Endometrium (tissue), 2 donors: Measurements from ENCODE around the gene ASB1.
"Not testable (repeated sequence)": the region's sequence is repeated elsewhere in the genome, so short reads cannot be mapped to it uniquely, and the experiment has no call there.

Experiments
- FAIRE-seq: peaks from 2 replicates; lab custom pipeline; 2012; peaks lifted over from hg19 to GRCh38; lab: Jason Lieb, UNC
- donor health status: control.
- donor health status: control.

Gene ASB1

DNA sequence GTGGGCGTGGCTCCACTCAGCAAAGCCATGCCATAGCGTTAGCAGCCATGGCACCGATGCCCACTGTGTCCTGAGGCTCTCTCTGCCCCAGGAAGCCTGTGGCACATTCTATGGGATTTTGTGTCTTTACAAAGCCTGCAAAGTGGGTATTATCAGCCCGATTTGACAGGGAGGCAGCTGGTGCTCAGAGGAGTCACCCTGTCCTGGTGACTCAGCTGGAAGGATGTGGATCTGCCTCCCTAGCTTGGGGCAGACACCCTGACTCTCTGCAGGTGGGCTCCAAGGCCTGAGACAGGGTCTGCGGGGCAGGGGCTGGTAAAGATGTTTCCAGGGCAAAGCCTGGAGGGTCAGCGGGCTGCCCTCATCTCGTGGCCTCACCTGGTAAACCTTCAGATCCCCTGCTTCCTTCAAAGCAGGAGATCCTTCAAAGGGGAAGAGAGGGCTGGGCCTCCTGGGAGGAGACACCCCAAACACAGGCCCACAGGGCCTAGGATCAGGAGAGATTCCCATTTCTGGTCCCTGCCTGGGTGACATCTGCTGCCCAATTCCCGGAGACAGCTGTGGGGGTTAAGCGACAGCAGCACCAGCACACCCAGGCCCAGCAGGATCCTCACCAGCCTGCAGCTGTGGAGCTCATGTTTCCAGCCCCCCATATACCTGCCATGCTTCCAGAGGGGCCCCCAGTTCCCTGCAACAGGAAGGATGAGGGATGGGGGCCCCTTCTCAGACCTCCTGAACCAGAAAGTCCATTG lies 3.0 kb upstream of the ASB1 start:
- no peak for FAIRE-seq

DNA sequence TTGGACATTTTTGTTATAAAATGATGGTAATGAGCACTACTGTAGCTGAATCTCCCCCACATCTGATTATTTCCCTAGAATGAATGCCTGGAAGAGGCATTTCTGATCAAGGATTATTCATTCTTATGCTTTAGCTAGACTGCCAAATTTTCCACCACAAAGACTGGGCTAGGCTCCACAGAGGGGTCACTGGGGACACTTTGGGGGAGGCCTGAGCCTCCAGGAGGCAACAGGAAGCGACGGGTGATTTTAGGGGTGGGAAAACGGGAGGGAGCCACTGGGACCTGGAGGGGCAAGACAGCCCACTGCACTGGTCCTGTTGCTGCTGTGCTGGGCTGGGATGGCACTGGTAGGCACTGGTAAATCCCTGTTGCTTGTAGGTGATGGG lies 2.4 kb upstream of the ASB1 start:
- no peak for FAIRE-seq

DNA sequence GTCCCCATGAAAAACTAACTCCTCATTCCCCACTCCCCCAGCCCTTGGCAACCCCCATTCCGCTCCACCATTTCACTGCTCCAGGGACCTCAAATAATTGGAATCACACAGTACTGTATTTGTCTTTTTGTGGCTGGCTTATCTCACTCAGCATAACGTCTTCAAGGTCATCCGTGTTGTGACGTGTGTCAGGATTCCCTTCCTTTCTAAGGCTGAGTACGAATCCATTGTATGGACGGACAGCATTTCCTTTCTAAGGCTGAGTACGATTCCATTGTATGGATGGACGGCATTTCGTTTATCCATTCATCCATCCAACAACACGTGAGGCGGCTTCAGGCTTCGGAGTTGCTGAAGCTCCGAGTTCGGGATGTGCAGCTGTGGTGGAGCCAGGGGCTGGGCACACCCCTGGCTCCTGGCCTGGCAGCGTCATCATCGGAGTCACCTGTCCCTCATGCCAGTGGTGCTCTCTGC lies 1.2 kb upstream of the ASB1 start:
- no peak for FAIRE-seq

DNA sequence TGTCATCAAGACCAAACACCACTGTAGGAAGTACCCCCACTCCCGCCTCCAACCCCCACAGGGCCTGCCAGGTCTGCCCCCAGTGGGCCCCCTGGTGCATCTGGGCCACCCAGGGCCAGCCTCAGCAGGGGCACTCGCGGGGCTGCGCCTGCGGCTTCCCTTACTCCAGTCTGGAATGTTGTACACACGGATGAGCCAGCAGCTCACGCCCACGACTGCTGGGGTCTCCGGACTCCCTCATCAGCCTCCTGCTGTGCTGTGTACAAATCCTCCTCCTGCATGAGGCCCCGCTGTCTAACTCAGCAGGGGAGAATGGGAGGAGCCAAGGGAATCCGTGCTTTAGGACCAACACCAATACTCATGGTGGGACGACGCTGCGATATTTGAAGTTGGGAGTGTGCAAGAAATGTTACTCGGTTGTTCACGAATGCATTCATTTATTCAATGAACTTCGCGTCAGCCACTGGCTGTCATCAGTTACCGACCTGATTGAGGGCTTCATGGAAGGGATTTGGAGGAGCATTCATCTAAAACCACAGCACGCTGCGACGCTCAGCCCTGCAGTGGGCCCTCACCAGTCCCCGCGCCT lies 654 bp upstream of the ASB1 start:
- FAIRE-seq, result no peak

DNA sequence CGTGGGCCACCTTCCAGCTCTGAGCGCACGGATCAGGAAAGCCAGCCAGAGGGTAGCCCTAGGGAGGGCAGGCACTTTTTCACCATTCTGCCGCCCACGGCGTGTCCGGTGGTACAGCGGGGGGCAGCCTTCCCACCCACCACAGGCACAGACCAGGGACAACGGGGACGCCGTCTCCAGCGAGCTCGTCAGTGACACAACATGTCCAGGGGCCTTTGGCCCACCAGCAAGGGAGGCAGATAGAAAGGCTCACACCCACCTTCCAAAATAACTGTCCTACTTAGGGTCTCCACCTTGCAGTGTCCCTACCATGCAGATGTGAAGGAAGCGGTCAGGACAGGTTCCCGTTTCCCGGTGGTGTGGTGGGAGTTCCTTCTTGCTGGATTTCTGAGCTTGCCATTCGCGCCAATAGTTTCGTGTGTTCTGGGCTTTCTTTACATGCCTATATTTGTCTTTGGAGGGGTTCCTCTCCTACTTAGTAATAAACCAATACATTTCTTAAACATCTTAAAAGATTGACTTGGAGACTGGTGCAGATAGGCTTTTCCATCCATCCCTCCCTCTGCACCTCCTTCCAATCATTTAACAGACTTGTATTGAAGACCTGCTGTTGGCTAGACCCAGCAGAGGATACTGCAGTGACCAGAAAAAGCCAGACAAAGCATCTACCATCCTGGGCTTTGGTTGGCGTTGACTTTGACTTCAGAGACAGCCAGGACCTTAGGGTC lies 872 bp downstream of the ASB1 start:
- FAIRE-seq, result no peak

DNA sequence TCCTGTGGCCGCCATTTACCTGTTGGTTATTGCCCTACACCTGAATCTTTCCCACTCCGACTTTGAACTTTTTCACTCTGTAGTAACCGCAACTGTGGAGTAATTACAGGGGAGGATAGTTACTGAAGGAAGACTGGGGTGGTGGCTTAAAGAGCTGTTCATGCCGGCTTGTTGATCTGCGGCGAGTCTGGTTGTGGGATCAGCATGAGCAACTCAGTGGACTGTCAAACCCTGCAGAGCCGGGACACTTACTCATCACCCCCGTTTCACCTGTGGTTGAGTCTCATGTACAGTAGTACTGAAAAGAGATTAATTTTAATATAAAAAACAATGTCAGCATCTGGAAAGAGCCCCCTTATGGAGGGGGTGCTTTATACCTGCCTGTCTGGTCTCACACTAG lies 2.1 kb downstream of the ASB1 start:
- no peak for FAIRE-seq

- no peak for FAIRE-seq
These were observed 4.1 kb downstream of the ASB1 start for GRCh38 chr2:238430781-238431180.

DNA sequence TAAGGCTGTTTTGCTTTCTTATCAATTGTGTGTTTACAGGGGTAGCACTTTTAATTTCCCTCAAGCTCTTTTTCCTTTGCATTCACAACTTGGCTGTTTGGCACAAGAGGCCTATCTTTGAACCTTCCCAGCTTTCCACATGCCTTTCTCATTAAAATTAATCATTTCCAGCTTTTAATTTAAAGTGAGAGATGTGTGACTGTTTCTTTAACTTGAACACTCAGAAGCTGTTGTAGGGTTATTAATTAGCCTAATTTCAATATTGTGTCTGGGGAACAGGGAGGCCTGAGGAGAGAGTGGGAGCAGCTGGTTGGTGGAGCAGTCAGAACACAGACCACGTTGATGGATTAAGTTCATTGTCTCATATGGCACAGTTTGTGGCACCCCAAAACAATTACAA lies 4.7 kb downstream of the ASB1 start:
- no peak for FAIRE-seq

DNA sequence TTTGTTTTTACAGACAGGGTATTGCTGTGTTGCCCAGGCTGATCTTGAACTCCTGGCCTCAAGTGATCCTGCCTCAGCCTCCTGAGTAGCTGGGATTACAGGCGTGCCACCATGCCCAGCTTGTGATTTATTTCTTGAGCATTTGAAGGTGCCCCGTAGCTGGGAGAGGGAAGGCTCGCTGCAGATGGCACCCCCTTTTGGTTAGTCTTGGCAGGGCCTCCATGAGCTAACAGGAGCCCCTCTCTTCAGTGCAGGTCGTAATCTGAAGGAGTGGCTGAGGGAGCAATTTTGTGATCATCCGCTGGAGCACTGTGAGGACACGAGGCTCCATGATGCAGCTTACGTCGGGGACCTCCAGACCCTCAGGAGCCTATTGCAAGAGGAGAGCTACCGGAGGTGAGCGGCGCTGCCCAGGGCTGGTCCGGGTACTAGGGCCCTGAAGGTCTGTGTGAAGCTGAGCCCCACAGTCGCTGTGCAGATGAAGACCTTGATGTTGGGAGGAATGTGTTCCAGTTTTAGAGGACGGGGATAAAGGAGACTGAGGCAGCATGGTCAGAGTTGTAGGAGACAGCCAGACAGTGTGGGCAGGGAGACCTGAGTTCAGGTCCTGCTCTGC lies 6.7 kb downstream of the ASB1 start:
- no peak for FAIRE-seq

DNA sequence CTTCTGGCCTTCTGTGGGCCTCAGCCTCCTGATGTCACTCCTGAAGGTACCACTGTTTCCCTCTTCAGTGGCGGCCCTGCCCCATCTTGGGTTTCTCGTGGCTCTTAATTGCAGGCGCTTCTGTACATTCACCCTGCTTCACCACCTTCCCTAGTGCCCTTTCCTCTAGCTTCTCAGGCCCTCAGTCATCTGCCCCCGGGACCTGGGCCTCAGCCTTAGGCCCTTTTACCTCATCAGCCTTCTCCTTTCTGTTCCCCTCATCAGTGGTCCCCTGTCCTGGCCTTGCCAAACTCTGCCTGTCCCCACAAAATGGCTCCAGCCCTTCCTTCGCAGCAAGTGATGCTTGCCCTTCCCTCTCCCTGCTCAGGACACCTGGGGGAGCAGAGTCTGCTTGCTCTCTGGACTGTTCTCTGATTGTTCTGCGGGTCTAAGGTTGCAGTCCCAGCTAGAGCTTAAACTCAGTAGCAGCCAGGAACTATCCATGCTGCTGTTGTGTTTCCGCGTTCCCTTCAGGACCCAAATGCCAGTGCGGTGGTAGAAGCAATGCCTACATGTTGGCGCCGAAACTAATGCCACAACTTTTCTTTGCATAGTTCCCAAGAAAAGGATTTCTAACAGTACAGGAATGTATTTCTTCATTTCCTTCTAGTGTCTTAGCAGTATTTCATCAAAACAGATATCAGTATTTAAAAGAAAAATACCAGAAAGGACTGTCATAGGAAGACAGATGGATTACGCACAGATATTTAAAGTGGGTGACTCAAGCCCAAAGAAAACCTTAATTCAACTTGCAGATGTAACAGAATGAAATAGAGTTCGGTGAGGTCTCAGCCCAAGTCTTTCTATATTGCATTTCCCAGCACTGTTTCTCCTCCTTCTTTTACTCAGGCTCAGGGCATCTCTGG lies 7.5 kb downstream of the ASB1 start:
- no peak for FAIRE-seq

DNA sequence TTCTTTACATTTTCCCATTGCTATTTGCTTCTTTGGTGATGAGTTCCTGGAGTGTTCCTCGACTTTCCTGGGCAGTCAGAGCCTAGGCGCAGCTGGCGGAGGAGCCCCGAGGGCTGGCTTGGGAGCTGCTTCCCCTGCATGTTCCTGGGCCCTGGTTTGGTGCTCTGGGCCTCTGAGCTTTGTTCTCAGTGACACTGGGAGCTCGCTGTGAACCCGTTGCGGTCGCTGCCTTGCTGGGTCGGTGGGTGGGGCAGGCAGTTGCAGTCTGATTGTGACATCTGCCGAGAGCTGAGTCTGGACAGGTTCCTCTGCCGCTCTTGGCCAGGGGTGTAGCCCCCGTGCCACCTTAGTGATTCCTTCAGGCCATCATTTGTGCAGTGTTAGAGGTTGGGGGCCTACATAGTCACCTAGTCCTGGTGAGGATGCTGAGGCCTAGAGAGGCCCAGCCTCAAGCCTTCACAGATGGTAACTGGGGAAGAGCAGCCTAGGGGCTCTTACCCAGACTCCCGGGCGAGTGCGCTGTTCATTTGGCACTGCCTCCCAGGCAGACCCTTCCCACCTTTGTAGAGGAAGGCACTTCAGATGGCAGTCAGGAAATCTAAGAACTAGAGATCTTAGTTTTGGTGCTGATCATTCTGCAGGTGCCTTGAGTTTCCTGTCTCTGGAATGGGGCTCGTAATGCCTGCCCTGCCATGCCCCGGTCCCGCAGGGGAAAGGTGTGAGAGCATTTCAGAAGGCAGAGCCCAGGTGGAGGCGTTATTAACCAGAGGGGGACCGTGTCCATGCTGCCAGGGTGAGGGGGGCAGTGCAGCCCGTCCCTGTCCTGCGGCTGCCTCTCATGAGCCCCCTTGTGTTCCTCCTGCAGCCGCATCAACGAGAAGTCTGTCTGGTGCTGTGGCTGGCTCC lies 8.4 kb downstream of the ASB1 start:
- no peak for FAIRE-seq

GRCh38 chr2:238435752-238436096 lies 9.0 kb downstream of the ASB1 start:
- FAIRE-seq, result no peak

GRCh38 chr2:238438856-238439849 lies 12.4 kb downstream of the ASB1 start:
- no peak for FAIRE-seq

GRCh38 chr2:238439917-238440316 lies 13.2 kb downstream of the ASB1 start:
- no peak for FAIRE-seq

GRCh38 chr2:238440331-238440730 lies 13.6 kb downstream of the ASB1 start:
- no peak for FAIRE-seq

- FAIRE-seq, result no peak
These were observed 14.0 kb downstream of the ASB1 start for GRCh38 chr2:238440767-238441166.

DNA sequence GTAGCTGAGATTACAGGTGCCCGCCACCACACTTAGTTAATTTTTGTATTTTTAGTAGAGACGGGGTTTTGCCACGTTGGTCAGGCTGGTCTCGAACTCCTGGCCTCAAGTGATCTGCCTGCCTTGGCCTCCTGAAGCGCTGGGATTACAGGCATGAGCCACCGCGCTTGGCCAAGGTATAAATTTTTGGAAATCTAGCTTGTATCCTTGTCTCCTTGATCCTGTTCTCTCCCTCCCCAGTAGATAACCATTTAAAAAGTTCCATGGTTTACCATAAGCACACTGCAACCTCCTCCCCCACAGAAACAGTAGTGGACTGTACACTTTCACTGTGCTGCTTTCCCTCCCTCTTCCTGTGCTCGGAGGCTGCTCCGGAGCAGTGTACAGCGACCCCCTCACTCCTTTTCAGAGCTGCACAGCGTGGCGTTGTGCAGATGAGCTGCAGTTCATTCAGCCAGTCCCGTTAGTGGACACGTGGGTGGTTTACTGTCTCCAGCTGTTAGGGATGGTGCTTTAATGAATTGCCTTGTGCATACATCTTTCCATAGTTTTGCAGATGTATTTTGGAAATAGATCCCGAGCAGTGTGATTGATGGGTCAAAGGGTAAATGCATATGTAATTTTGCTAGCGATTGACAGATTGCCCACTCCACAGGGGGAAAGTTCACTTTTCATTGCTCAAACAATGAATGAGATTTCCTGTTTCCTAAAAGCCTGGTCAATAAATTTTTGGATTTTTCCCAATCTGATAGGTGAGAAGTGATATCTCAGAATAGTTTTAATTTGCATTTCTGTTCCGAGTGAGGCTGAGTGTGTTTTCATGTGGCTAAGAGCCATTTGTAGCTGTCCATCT lies 14.8 kb downstream of the ASB1 start:
- no peak for FAIRE-seq

- FAIRE-seq, result not testable (repeated sequence)
These were observed 15.5 kb downstream of the ASB1 start for GRCh38 chr2:238442257-238442656.

DNA sequence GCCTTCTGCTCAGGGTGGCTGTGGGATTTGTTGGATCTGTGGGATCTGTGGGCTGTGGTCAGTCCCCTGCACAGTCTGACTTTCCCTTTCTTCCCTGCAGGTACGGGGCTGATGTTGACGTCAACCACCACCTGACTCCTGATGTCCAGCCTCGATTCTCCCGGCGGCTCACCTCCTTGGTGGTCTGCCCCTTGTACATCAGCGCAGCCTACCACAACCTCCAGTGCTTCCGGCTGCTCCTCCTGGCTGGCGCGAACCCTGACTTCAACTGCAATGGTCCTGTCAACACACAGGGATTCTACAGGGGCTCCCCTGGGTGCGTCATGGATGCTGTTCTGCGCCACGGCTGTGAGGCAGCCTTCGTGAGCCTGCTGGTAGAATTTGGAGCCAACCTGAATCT lies 17.5 kb downstream of the ASB1 start:
- FAIRE-seq, result no peak
